Measurements from ENCODE around the gene FBXO46. TPM values are rescaled to one million over a fixed set of nuclear protein-coding genes. Genes with fewer than 3 reads are reported as not detected.

The FBXO46 gene
- total RNA-seq, 2 donors from 2014 or later = 28.3 to 28.8 TPM

- peak; percentile 32 for DNase-seq
- peak overlapping the region in 1 of 2 donors; percentile 26 for H3K9ac ChIP-seq (ENCODE audit: low read depth in 2 of 2, low read length in 2 of 2)
- H3K27me3 ChIP-seq = no peaks in the 10 kb centered on the region
- H3K36me3 ChIP-seq = no peaks in the 10 kb centered on the region
- H3K27ac ChIP-seq = no peak overlapping the region
- TF ChIP-seq CTCF (IDR thresholded peaks at IDR 0.05) = peak; percentile 17
- no peaks in the 10 kb centered on the region for H3K9me3 ChIP-seq
- no peak overlapping the region for H3K4me3 ChIP-seq
- intact Hi-C loops (cut with DNase I) = no loop called here
- no peaks in the 10 kb centered on the region for H3K4me1 ChIP-seq
Measured at GRCh38 chr19:45774765-45775164, 44.1 kb upstream of the FBXO46 start.

- intact Hi-C loops (cut with DNase I) = no loop called here
- no peak for TF ChIP-seq CTCF (IDR thresholded peaks at IDR 0.05)
- no peaks in the 10 kb centered on the region for H3K9me3 ChIP-seq
- no peaks in the 10 kb centered on the region for H3K36me3 ChIP-seq
- no peak for DNase-seq
- H3K4me3 ChIP-seq = no peak overlapping the region
- no peaks in the 10 kb centered on the region for H3K27me3 ChIP-seq
- H3K4me1 ChIP-seq = no peaks in the 10 kb centered on the region
- no peak overlapping the region for H3K27ac ChIP-seq
- no peak overlapping the region for H3K9ac ChIP-seq (ENCODE audit: low read depth in 2 of 2, low read length in 2 of 2)
Measured at GRCh38 chr19:45773384-45773783, 42.7 kb upstream of the FBXO46 start.

DNA sequence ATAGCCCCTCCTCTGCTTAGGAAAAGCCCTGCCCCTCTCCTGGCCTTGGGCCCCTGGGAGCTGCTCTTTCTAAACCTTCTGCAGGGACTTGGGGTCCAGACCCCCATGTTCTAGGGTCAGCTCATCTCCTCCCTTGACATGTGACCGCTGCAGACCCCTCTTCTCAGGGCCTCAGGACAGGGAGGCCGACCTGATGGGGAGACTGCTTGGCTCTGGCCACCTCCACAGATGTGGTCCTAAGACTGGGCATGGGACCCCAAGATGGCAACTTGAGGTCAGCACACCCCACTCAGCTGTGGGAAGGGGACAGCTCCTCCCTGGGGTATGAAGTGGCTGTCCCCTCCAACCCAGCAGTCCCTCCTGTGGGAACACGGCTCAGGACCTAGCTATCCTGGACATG, 42.2 kb upstream of the FBXO46 start:
- TF ChIP-seq CTCF (IDR thresholded peaks at IDR 0.05) = no peak
- H3K4me1 ChIP-seq = no peaks in the 10 kb centered on the region
- H3K9me3 ChIP-seq = no peaks in the 10 kb centered on the region
- no peaks in the 10 kb centered on the region for H3K27me3 ChIP-seq
- no peaks in the 10 kb centered on the region for H3K36me3 ChIP-seq
- DNase-seq = no peak
- no peak overlapping the region for H3K27ac ChIP-seq
- intact Hi-C loops (cut with DNase I) = no loop called here
- peak overlapping the region in 1 of 2 donors; percentile 75 for H3K9ac ChIP-seq (ENCODE audit: low read depth in 2 of 2, low read length in 2 of 2)
- H3K4me3 ChIP-seq = no peak overlapping the region

DNA sequence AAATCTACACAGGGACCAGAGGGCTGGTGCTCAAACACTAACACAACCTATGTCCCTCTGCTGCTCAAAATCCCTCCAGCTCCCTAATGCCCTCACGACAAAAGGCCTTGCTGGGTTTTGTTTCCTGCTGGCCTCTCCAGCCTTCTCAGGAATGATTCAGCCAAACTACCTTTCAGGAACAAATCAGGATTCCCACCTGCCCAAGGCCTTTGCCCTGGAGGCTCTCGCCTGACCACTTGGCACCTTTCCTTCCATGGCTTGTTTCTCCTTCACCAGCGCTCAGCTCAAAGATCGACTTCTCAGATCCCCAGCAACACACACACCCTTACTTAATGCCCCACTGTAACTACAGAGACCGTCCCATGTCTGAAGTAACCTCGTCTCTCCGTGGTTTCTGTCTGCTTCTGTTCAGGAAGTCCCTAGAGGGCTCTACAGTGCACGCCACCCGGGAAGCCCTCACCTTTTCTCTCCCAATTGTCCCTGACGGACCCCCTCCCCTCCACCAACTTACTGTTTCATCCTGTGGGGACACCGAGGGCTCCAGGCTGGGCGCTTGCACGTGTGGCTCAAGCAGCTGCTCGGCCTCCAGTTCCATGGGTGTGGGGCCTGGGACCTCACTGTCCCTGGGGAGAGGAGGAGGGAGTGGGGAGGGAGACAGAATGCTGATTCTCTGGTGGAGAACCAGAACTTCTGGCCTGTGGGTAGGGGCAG, 41.6 kb upstream of the FBXO46 start:
- Histone ChIP-seq H3K9me3 (no peaks in the 10 kb centered on the region), H3K36me3 (no peaks in the 10 kb centered on the region), H3K9ac (ENCODE audit: low read depth in 2 of 2, low read length in 2 of 2) (peak overlapping the region; percentile 60 to 75), H3K4me1 (no peaks in the 10 kb centered on the region), H3K27ac (no peak overlapping the region), H3K27me3 (no peaks in the 10 kb centered on the region), H3K4me3 (no peak overlapping the region)
- intact Hi-C loops (cut with DNase I) = no loop called here
- peak; percentile 25 for DNase-seq
- TF ChIP-seq CTCF (IDR thresholded peaks at IDR 0.05) = no peak

GRCh38 chr19:45771311-45771933, 40.7 kb upstream of the FBXO46 start:
- Histone ChIP-seq H3K27me3 (no peaks in the 10 kb centered on the region), H3K9ac (ENCODE audit: low read depth in 2 of 2, low read length in 2 of 2) (peak overlapping the region; percentile 73 to 75), H3K36me3 (no peaks in the 10 kb centered on the region), H3K27ac (no peak overlapping the region), H3K4me1 (peaks cover 2% of the 10 kb centered on the region), H3K9me3 (no peaks in the 10 kb centered on the region), H3K4me3 (no peak overlapping the region)
- TF ChIP-seq CTCF (IDR thresholded peaks at IDR 0.05) = no peak
- intact Hi-C loops (cut with DNase I) = no loop called here
- DNase-seq = peak; percentile 35

Data from colonic mucosa (tissue), 4 donors.